Small intestine (tissue), 7 donors: ENCODE data around the gene TXNDC9. TPM values are rescaled to one million over a fixed set of nuclear protein-coding genes. Genes with fewer than 3 reads are reported as not detected.
"Not testable (repeated sequence)": the region's sequence is repeated elsewhere in the genome, so short reads cannot be mapped to it uniquely, and the experiment has no call there.

ENCODE experiments used
- DNase-seq, 2 donors: peaks; one replicate each; pipeline versions ENCODE4 v3.0.0 to v3.0.0-alpha.2; 2013
- FAIRE-seq: peaks from 2 replicates; lab custom pipeline; 2012; peaks lifted over from hg19 to GRCh38; lab: Jason Lieb, UNC
- H3K27ac ChIP-seq, 3 donors: one replicate each; pipeline ENCODE4 v1.5.1; 2013; ENCODE audit warnings: low read length in 2 of 3, mild to moderate bottlenecking in 2 of 3, control low read depth in 1 of 3, inconsistent platforms in 1 of 3, low read depth in 1 of 3, moderate library complexity in 1 of 3
- H3K27me3 ChIP-seq, 3 donors: one replicate each; pipeline ENCODE4 v1.6.1; 2013; ENCODE audit warnings: low read length in 3 of 3, inconsistent platforms in 1 of 3; ENCODE audit not compliant: control insufficient read depth in 3 of 3, insufficient read depth in 3 of 3
- H3K36me3 ChIP-seq, 3 donors: one replicate each; pipeline ENCODE4 v1.6.1; 2013; ENCODE audit warnings: low read length in 3 of 3, inconsistent platforms in 1 of 3, low read depth in 1 of 3, mild to moderate bottlenecking in 1 of 3, moderate library complexity in 1 of 3; ENCODE audit not compliant: control insufficient read depth in 3 of 3, insufficient read depth in 2 of 3
- H3K4me1 ChIP-seq, 3 donors: one replicate each; pipeline ENCODE4 v1.6.1; 2013; ENCODE audit warnings: low read length in 2 of 3, inconsistent platforms in 1 of 3, low read depth in 1 of 3, mild to moderate bottlenecking in 1 of 3, moderate library complexity in 1 of 3; ENCODE audit not compliant: control insufficient read depth in 3 of 3, insufficient read depth in 2 of 3
- H3K4me3 ChIP-seq, 3 donors: one replicate each; pipeline ENCODE4 v1.5.1; 2013; ENCODE audit warnings: low read length in 3 of 3, control low read depth in 1 of 3, inconsistent platforms in 1 of 3, low read depth in 1 of 3, mild to moderate bottlenecking in 1 of 3, moderate library complexity in 1 of 3
- H3K9me3 ChIP-seq, 2 donors: one replicate each; pipeline ENCODE4 v1.6.1; 2013; ENCODE audit warnings: low read depth in 1 of 2, low read length in 1 of 2; ENCODE audit not compliant: control insufficient read depth in 2 of 2, insufficient read depth in 1 of 2
- WGBS, 3 donors: extraction: QIAGEN DNeasy Blood & Tissue Kit; methylation state at CpG; one replicate each; pipeline ENCODE4 v1.1.7; 2013; 5-methylcytosine and 5-hydroxymethylcytosine counted together
- polyA plus RNA-seq, 4 donors: library from polyadenylated mRNA; stranded (reverse) in 3 of 4; unstranded in 1 of 4; fragments of 200-250 nt in 3 of 4; fragments of 120-200 nt in 1 of 4; gene quantifications; one replicate each; pipeline versions ENCODE4 v1.2.1 to v1.2.3, GENCODE V29; 2013
- donor health status: healthy with polysubstance abuse.
- donor health status: control.
- donor health status: control.
- donor health status: Bipolar disorder and iron deficiency.
- donor health status: healthy.

TXNDC9 gene
- polyA plus RNA-seq, 4 donors: 25.1 to 34.0 (median 29.6) TPM

GRCh38 chr2:99368854-99369253 is 32.7 kb upstream of the TXNDC9 start:
- not testable (repeated sequence) for H3K27me3 ChIP-seq, H3K9me3 ChIP-seq, H3K4me3 ChIP-seq, H3K27ac ChIP-seq, DNase-seq, FAIRE-seq, H3K4me1 ChIP-seq
- WGBS, 3 donors: 77 to 89% (median 88%) methylated on average over 5 of the region's 5 CpGs
- H3K36me3 ChIP-seq: peaks cover 6 to 19% (median 10%) of the 10 kb centered on the region in 3 donors

DNA sequence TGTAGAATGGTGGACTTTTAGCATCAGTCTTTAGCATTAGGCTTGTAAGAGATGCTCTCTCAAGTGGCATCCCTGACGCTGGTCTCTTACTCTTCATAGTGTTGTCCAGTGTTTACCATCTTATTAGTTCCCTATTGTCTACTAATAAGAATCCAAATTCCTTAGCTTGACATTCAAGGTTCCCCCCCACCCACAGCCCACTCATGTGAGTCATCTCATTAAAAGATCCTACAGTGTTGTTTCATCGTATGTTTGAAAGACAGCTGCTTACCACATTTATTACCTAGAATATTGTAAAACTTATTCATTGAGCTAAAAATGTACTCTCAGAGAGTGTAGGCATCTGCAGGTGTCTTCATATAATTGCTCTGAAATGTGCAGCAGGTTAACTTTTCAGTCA is 29.5 kb upstream of the TXNDC9 start:
- Histone ChIP-seq H3K9me3 (no peaks in the 10 kb centered on the region), H3K27ac (no peak overlapping the region), H3K4me3 (no peak overlapping the region), H3K27me3 (no peaks in the 10 kb centered on the region), H3K36me3 (peaks cover 5 to 15% (median 10%) of the 10 kb centered on the region in 3 donors), H3K4me1 (no peaks in the 10 kb centered on the region)
- no peak for FAIRE-seq
- WGBS, 3 donors: 37 to 89% (median 75%) methylated on average over 2 of the region's 2 CpGs
- no peak for DNase-seq

GRCh38 chr2:99356853-99357252 is 20.7 kb upstream of the TXNDC9 start:
- Histone ChIP-seq H3K9me3 (no peaks in the 10 kb centered on the region), H3K27me3 (no peaks in the 10 kb centered on the region), H3K4me1 (no peaks in the 10 kb centered on the region), H3K36me3 (peaks cover 0 to 4% (median 0%) of the 10 kb centered on the region in 3 donors), H3K4me3 (no peak overlapping the region), H3K27ac (no peak overlapping the region)
- no peak for DNase-seq
- no peak for FAIRE-seq

DNA sequence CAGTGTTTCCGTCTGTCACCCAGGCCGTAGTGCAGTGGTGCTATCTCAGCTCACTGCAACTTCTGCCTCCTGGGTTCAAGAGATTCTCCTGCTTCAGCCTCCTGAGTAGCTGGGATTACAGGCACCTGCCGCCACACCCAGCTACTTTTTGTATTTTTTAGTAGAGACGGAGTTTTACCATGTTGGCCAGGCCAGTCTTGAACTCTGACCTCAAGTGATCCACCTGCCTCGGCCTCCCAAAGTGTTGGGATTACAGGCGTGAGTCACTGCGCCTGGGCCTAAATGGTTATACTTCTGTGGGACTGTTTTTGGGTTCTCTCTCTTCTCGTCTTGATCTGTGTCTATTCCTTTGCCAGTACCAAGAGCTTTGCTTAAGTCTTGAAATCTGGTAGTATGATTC is 18.7 kb upstream of the TXNDC9 start:
- DNase-seq, H3K36me3 ChIP-seq, H3K4me3 ChIP-seq, H3K4me1 ChIP-seq, FAIRE-seq, H3K27ac ChIP-seq, H3K9me3 ChIP-seq, H3K27me3 ChIP-seq: not testable (repeated sequence)
- 89 to 90% (median 90%) methylated on average over 8 of the region's 8 CpGs for WGBS, 3 donors

DNA sequence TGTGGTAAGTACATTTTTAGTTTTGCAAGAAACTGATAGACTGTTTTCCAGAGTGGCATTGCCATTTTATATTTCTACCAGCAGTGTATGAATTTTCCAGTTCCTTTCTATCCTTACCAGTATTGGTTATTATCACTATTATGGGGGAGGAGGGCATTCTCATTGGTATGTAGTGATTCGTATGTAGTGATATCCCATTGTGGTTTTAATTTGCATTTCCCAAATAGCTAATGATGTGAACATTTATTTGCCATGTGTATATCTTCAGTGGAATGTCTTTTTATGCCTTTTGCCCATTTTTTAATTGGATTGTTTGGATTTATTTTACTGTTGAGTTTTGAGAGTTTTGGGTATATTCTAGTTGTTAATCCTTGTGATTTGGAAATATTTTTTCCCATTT is 17.9 kb upstream of the TXNDC9 start:
- Histone ChIP-seq H3K4me3 (no peak overlapping the region), H3K4me1 (no peaks in the 10 kb centered on the region), H3K27ac (no peak overlapping the region), H3K9me3 (no peaks in the 10 kb centered on the region), H3K27me3 (no peaks in the 10 kb centered on the region), H3K36me3 (no peaks in the 10 kb centered on the region)
- FAIRE-seq (no peak), DNase-seq (no peak)
- 87 to 89% (median 88%) methylated on average over 1 of the region's 1 CpG for WGBS, 3 donors

DNA sequence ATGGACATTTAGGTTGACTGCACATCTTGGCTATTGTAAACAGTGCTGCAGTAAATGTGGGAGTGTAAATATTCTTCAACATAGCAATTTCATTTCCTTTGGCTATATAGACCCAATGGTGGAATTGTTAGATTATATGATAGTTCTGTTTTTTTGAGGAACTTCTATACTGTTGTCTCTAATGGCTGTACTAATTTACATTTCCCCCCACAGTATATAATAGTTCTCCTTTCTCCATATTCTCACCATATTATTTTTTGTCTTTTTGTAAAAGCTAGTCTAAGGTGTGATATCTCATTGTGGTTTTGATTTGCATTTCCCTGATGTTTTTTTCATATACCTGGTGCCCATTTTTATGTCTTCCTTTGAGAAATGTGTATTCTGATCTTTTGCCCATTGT is 14.1 kb upstream of the TXNDC9 start:
- no peak overlapping the region for H3K27ac ChIP-seq
- H3K4me3 ChIP-seq: no peak overlapping the region
- H3K9me3 ChIP-seq: no peaks in the 10 kb centered on the region
- no peak for FAIRE-seq
- peaks cover 0 to 2% (median 0%) of the 10 kb centered on the region in 3 donors for H3K36me3 ChIP-seq
- no peaks in the 10 kb centered on the region for H3K27me3 ChIP-seq
- no peak for DNase-seq
- H3K4me1 ChIP-seq: no peaks in the 10 kb centered on the region

GRCh38 chr2:99348173-99348572 is 12.0 kb upstream of the TXNDC9 start:
- Histone ChIP-seq H3K4me1 (no peaks in the 10 kb centered on the region), H3K4me3 (no peak overlapping the region), H3K36me3 (peaks cover 0 to 2% (median 0%) of the 10 kb centered on the region in 3 donors), H3K27me3 (no peaks in the 10 kb centered on the region), H3K27ac (no peak overlapping the region), H3K9me3 (no peaks in the 10 kb centered on the region)
- FAIRE-seq (no peak), DNase-seq (no peak)
- 73 to 87% (median 77%) methylated on average over 3 of the region's 3 CpGs for WGBS, 3 donors

- H3K36me3 ChIP-seq: peaks cover 0 to 2% (median 0%) of the 10 kb centered on the region in 3 donors
- no peaks in the 10 kb centered on the region for H3K27me3 ChIP-seq
- H3K4me1 ChIP-seq: peaks cover 0 to 2% (median 0%) of the 10 kb centered on the region in 3 donors
- no peak overlapping the region for H3K4me3 ChIP-seq
- FAIRE-seq (no peak), DNase-seq (no peak)
- no peak overlapping the region for H3K27ac ChIP-seq
- no peaks in the 10 kb centered on the region for H3K9me3 ChIP-seq
These were observed 10.1 kb upstream of the TXNDC9 start for GRCh38 chr2:99346218-99346617.

- H3K4me3 ChIP-seq, H3K27ac ChIP-seq, H3K36me3 ChIP-seq, H3K4me1 ChIP-seq, DNase-seq, H3K27me3 ChIP-seq, FAIRE-seq, H3K9me3 ChIP-seq: not testable (repeated sequence)
- 96 to 98% (median 96%) methylated on average over 7 of the region's 7 CpGs for WGBS, 3 donors
These were observed 9.3 kb upstream of the TXNDC9 start for GRCh38 chr2:99345446-99345845.
